Parathyroid adenoma (tissue), 2 donors: ENCODE results near the gene SOX13.

Source experiments
- H2AFZ ChIP-seq: fragments of 300-600 bp; sonication (generic); one replicate; pipeline ENCODE4 v1.7.0; 2017; ENCODE audit warnings: antibody characterized with exemption, mild to moderate bottlenecking
- H3K27ac ChIP-seq: fragments of 300-600 bp; sonication (generic); one replicate; pipeline ENCODE4 v1.7.0; 2017
- H3K27me3 ChIP-seq: fragments of 300-600 bp; sonication (generic); one replicate; pipeline ENCODE4 v1.7.0; 2017; ENCODE audit warnings: low read length; ENCODE audit not compliant: control insufficient read depth, insufficient read depth
- H3K36me3 ChIP-seq: fragments of 300-600 bp; sonication (generic); one replicate; pipeline ENCODE4 v1.7.0; 2017; ENCODE audit warnings: low read length; ENCODE audit not compliant: control insufficient read depth, insufficient read depth
- H3K4me1 ChIP-seq: fragments of 300-600 bp; sonication (generic); one replicate; pipeline ENCODE4 v1.7.0; 2017; ENCODE audit warnings: control low read depth
- H3K4me2 ChIP-seq: fragments of 300-600 bp; sonication (generic); one replicate; pipeline ENCODE4 v1.7.0; 2017; ENCODE audit warnings: low read length
- H3K4me3 ChIP-seq: fragments of 300-600 bp; sonication (generic); one replicate; pipeline ENCODE4 v1.7.0; 2017; ENCODE audit warnings: low read depth, low read length
- H3K79me2 ChIP-seq: fragments of 300-600 bp; sonication (generic); one replicate; pipeline ENCODE4 v1.7.0; 2017; ENCODE audit warnings: control low read depth
- H3K9ac ChIP-seq: fragments of 300-600 bp; sonication (generic); one replicate; pipeline ENCODE4 v1.7.0; 2017; ENCODE audit warnings: mild to moderate bottlenecking
- H3K9me3 ChIP-seq: fragments of 300-600 bp; sonication (generic); one replicate; pipeline ENCODE4 v1.7.0; 2017; ENCODE audit warnings: low read length; ENCODE audit not compliant: control insufficient read depth
- TF ChIP-seq, protein P1 (sequence below): fragments of 300-600 bp; sonication (generic); IDR thresholded peaks from one replicate; pipeline ENCODE4 v1.7.0; 2017; ENCODE audit warnings: antibody characterized with exemption, mild to moderate bottlenecking
- donor health status: primary hyperparathyroidism.

The SOX13 gene

DNA sequence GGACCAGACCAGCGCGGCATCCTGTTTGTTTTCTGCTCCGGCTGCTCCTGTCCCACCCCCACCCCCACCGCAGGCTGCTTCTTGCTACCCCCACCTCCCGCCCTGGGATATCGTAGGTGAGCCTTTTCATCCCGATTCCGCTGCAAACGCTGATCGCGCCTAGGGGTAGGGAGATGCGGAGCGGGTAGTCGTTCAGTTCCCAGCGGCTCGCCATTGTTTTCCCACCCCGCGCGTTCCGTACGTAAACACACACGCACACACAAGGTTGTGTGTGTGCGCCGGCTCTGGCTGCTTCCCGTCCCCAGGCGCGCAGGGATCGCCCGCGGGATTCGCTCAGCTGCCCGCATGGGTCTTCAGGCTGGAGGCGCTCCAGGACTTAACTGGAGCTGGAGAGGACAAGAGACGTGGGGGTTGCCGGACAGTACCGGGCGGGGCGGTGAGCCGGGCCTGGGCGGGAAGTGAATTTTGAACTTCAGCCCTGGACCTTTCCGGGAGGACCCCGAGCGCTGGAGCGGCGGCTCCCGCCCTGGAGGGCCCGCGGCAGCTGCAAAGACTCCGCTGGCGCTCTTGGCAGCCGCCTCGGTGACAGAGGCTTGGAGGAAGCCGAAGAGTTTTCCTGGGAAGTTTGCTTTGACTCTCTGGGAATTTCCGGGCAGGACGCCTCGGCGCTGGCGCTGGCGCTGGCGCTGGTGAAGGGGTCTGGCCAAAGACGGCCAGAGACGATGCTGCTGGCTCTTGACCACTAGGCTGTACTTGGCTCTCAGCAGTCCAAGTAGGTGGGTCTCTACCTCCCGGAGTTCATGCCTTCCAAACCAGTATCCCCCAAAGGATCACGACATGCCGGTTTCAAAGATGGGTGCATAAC lies 1.6 kb downstream of the SOX13 start:
- Histone ChIP-seq H3K27me3 (no peaks in the 10 kb centered on the region), H3K4me3 (peak overlapping the region; percentile 82), H3K36me3 (no peaks in the 10 kb centered on the region), H3K27ac (peak overlapping the region; percentile 81), H3K4me1 (peaks cover 4% of the 10 kb centered on the region), H3K9ac (no peak overlapping the region), H3K9me3 (no peaks in the 10 kb centered on the region), H3K79me2 (peaks cover 31% of the 10 kb centered on the region), H2AFZ (peak overlapping the region; percentile 6), H3K4me2 (peak overlapping the region; percentile 81)
- TF ChIP-seq, protein P1, sequence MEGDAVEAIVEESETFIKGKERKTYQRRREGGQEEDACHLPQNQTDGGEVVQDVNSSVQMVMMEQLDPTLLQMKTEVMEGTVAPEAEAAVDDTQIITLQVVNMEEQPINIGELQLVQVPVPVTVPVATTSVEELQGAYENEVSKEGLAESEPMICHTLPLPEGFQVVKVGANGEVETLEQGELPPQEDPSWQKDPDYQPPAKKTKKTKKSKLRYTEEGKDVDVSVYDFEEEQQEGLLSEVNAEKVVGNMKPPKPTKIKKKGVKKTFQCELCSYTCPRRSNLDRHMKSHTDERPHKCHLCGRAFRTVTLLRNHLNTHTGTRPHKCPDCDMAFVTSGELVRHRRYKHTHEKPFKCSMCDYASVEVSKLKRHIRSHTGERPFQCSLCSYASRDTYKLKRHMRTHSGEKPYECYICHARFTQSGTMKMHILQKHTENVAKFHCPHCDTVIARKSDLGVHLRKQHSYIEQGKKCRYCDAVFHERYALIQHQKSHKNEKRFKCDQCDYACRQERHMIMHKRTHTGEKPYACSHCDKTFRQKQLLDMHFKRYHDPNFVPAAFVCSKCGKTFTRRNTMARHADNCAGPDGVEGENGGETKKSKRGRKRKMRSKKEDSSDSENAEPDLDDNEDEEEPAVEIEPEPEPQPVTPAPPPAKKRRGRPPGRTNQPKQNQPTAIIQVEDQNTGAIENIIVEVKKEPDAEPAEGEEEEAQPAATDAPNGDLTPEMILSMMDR = no peak

DNA sequence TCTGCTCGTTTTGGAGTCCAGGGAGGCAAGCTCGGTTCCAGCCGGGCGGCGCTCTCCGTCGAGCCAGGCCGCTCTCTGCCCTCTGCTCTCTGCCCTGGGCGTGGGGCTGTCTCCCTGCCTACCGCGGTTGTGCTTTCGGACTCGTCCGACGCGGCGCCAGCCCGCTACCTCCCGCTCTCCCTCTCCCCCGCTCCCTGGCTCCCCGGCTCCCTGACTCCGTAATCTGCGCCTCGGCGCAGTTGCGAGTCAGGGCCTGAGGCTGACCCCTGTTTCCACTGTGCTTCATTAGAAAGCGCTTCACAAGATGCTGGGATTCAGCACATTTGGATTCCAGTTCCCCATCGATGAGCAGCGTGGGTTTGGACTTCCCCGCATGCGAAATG lies 2.2 kb downstream of the SOX13 start:
- H3K79me2 ChIP-seq = peaks cover 35% of the 10 kb centered on the region
- no peak overlapping the region for H2AFZ ChIP-seq
- no peaks in the 10 kb centered on the region for H3K36me3 ChIP-seq
- H3K4me2 ChIP-seq = peak overlapping the region; percentile 81
- H3K27me3 ChIP-seq = no peaks in the 10 kb centered on the region
- peak overlapping the region; percentile 82 for H3K4me3 ChIP-seq
- no peak overlapping the region for H3K9ac ChIP-seq
- TF ChIP-seq, protein P1 = no peak
- H3K4me1 ChIP-seq = peaks cover 8% of the 10 kb centered on the region
- peak overlapping the region; percentile 81 for H3K27ac ChIP-seq
- no peaks in the 10 kb centered on the region for H3K9me3 ChIP-seq

DNA sequence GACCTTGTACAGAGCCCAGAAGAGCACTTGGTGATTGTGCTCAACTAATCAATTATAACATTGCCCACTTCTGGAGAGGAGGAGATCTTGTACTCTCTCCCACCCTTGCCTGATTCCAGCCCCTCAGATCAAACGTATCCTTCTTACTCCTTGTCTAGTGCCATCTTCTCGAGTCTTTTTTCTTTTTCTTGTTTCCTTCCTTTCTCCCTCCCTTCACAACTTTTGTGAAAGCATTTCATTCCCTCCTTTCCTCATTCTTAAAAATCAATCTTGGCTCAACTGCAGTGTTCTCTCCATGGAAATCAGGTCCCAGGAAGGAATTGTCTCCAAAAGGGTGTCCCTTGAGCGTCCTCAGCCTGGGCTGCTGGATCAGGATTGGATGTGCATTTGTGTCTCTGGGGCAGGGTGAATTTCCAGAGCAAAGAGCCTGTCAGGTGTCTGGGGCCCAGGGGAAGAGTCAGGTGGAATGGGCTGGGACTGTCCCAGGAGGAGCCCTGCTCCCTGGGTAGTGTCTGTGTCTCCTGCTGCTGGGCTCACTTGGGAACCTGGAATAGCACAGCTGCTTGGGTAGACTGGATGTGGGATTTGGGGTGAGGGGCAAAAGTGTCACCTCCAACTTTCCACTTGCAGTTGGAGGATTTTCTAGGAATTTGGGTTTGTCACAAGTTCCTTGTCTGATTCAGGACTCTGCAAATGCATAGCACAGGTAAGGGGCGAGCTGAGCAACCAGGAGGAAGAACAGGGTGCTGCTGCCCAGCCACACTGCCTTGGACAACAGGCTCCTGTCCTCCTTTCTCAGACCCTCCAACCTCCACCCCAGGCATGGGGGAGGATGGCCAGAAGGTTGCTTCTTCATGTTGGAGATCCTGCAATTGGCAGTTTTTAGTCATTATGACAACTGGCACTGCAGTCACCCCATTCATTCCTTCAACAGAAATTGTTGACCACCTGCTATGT lies 3.3 kb downstream of the SOX13 start:
- Histone ChIP-seq H3K27ac (no peak overlapping the region), H3K4me1 (peaks cover 9% of the 10 kb centered on the region), H3K36me3 (no peaks in the 10 kb centered on the region), H3K79me2 (peaks cover 39% of the 10 kb centered on the region), H3K27me3 (no peaks in the 10 kb centered on the region), H3K9me3 (no peaks in the 10 kb centered on the region), H3K4me2 (no peak overlapping the region), H2AFZ (no peak overlapping the region), H3K4me3 (no peak overlapping the region), H3K9ac (no peak overlapping the region)
- TF ChIP-seq, protein P1 = no peak

DNA sequence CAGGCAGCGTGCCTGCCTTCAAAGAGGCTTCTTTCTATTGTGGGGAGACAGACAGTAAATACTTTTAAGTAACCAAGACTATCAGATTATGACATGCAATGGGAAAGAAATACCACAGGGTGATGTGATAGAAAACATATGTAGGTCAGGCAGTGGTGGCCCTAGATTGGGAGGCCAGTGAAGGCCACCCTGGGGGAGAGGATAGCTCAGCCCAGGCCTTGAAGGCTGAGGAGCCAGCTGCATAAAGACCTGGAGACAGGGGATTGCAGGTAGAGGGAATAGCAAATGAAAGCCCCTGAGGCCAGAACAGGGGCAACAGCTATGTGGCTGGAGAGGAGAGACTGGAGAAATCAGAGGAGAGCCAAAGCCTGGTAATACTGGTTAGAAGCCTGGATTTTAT lies 4.0 kb downstream of the SOX13 start:
- peaks cover 39% of the 10 kb centered on the region for H3K79me2 ChIP-seq
- H3K9me3 ChIP-seq = no peaks in the 10 kb centered on the region
- no peak overlapping the region for H3K27ac ChIP-seq
- no peaks in the 10 kb centered on the region for H3K27me3 ChIP-seq
- H2AFZ ChIP-seq = no peak overlapping the region
- no peak overlapping the region for H3K4me3 ChIP-seq
- no peak overlapping the region for H3K9ac ChIP-seq
- no peak overlapping the region for H3K4me2 ChIP-seq
- peaks cover 12% of the 10 kb centered on the region for H3K4me1 ChIP-seq
- TF ChIP-seq, protein P1 = no peak
- H3K36me3 ChIP-seq = no peaks in the 10 kb centered on the region
